NCI-H748 (cell line): Measurements from ENCODE around the gene CGNL1.
A peak's percentile ranks its signal among the peaks of the same experiment; 100 is the strongest.

ENCODE experiments used
- DNase-seq: peaks from one replicate; lab custom pipeline; 2025; ENCODE audit not compliant: unreplicated experiment; lab: John Stamatoyannopoulos, UW

CGNL1 gene

DNA sequence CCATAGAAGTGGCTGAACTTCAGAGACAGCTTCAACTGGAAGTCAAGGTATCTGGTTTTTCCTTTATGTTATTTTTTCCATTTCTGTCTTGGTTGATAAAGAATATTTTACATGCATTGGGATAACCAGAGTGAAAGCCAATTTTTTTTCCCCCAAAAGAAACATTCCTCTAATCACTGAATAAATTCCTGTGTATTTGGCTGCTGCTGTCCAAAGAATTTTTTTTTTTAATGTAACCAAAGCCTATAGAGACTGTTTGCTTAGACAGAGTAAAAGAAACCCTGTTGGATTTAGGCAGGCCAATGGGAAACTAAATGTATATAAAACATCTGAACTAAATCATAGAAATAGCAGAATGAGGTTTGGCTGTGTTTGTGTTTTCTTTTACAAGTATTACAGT, 75.2 kb downstream of the CGNL1 start:
- no peak for DNase-seq

DNA sequence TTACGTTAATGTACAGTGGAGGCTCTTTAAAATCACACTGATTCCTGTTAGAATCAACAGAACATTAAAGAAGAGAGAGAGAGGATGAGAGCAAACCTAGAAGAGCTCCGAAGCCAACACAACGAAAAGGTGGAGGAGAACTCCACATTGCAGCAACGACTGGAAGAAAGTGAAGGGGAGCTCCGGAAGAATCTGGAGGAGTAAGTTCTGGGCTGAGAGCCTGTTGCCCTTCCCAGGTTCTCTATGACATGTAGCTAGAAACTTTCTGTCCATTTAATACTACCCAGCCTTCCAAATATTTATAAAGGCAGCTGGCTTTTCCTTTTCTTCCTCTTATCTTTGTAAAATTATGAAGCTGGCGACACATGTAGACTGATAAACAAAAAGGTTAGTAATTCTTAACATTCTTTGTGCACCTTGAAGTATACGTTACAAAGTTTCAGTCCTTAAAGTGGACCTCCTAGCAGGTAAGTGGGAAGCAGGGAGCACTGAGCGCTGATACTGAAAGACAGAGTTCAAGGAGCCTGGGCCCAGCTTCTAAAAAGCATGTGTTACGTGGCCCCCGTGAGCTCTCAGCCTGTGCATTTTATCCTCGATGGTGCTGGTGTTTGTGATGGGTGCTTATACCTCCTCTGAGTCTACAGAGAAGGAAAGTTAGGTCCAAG, 75.9 kb downstream of the CGNL1 start:
- DNase-seq = no peak

DNA sequence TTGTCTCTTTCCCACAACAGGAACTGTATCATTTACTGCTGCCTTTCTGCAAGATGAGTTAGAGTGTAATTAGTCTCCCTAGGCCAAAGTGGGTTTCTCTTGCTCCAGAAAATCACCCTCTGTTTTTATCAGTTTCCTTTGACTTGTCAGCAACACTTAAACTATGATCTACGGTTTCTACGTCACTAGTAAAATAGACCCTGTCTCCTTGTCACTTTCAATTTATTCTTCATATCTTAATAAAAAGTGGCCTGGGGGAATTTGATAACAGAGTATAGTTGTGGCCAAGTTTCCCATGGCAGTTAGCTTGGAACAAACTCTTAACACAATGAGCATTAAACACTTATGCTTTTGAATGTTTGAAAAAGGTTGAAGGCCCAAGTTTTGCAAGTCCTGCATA, 79.6 kb downstream of the CGNL1 start:
- DNase-seq = no peak

DNA sequence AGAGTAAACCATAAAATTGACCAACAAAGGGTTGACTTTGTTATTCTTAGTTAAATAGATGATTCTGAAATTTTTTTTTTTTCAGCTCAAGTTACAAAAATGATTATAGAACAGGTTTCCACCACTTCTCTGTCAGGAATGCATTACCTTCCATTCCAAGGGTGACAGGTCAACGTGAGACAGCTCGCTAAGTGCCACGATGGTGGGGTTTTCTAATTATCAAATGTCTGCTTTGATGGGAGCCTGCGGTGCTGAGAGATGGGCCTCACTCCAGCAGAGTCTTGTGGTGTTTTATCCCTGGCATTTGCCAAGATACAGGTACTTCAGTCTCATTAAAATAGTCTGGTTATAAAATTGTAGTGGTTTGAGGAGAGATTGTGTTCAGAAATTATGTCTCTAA, 80.3 kb downstream of the CGNL1 start:
- peak; percentile 12 for DNase-seq

DNA sequence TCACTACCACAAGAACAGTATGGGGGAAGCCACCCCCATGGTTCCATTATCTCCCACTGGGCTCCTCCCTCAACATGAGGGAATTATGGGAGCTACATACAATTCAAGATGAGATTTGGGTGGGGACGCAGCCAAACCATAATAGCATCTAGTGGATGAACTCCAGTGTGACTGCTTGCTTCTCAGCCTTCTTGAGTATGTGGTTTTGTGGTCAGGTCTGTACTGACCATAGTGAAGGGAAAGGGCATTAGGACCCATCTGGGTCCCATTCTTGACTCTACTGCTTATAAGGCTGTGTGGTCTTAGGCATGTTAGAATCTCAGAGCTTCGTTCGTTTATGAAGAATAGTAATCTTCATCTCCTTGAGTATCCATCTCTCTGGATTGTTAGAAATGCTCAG, 81.4 kb downstream of the CGNL1 start:
- no peak for DNase-seq

DNA sequence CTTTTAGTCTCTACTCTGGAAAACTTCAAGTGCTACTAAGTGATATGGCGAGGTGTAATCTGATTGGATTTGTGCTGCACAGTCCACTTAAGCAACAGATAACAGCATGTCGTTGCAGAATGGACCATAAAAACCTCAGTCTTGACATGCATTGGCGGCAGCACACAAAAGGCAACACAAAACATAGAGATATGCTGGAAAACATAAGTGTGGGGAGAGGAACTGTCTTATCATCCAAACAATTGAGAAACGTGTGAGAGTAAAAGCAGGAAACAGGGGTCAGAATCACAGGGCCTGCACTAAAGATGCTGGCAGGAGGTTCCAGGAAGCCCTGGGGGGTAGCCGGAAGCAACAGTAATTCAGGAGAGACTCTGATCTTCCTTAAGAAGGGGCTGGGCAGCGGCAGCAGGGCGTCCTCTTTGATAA, 82.1 kb downstream of the CGNL1 start:
- no peak for DNase-seq

DNA sequence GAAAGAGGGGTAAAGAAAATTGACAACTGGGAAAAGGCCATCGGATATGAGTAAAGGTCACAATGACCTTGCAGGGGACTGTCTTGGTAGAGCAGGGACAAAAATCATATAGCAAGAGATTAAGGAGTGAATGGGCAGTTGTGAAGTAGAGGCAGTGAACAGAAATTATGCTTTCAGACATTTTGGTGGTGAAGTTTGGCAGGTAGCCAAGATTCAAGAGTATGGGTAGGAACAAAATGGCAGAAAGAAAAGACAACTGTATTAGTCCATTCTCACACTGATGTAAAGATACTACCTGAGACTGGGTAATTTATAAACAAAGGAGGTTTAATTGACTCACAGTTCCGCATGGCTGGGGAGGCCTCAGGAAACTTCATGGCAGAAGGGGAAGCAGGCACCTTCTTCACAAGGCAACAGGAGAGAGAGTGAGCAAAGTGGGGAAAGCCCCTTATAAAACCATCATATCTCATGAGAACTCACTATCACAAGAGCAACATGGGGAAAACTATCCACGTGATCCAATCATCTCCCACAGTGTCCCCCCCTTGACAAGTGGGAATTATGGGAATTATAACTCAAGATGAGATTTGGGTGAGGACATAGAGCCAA, 84.0 kb downstream of the CGNL1 start:
- DNase-seq = peak; percentile 17

DNA sequence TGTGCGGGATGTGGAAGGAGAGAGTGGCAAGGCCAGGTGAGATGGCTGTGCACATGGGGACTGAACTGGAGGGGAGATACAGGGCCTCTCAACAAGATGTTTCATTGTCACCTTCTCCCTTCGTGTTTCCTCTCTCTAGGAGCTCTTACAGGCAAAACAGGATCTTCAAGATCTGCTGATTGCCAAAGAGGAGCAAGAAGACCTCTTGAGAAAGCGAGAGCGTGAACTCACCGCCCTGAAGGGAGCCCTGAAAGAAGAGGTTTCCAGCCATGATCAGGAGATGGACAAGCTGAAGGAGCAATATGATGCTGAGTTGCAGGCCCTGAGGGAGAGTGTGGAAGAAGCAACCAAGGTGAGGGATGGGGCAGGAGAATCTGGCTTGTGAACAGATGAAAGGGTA, 85.2 kb downstream of the CGNL1 start:
- DNase-seq = no peak

DNA sequence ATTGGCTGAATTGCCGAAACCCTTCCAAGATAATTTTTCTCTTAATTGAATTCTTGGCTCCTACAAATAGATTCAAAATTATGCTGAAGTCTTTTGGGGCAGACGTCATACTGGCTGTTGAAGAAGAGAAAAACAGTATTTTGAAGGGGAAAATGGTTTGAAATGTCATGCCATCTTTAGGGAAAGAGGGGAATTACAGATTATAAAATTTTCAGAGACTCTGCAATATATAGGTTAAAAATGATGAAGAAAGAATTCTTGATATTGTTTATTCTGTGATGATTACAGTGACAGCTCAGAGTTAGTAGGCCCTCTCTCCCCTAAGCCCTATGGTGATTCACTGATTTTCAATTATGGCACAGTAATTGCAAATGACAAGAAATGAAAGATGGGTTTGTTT, 86.1 kb downstream of the CGNL1 start:
- no peak for DNase-seq

DNA sequence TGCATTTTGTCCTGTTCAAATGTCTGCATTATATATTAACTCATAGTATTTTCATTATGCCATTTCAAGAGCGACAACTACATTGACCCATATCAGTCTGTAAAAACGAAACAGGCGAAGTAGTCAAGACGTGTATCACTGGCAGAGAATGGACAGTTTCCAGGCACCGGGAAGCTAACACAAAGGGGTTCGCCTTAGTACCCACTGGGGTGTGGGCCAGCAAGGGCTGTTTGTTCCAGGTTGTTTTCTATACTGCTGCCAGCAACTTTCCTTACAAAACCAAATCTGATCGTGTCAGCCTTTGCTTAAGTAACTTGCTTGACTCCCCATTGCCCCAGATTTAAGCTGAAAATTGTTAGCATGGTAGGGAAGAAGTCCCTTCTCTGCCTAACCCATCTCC, 87.1 kb downstream of the CGNL1 start:
- DNase-seq = no peak

DNA sequence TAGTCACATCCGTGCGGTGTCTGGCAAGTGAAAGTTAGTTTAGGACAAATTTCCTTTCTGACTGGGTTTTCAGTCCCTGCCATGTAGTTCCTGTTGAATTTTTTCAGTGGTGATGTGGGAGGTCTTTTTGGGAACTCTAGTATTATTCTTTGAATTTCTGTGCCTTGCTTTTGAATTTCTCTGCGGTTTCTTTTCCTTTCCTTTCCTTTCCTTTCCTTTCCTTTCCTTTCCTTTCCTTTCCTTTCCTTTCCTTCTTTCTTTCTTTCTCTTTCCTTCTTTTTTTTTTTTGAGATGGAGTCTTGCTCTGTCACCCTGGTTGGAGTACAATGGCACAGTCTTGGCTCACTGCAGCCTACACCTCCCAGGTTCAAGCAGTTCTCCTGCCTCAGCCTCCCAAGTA, 88.2 kb downstream of the CGNL1 start:
- no peak for DNase-seq

DNA sequence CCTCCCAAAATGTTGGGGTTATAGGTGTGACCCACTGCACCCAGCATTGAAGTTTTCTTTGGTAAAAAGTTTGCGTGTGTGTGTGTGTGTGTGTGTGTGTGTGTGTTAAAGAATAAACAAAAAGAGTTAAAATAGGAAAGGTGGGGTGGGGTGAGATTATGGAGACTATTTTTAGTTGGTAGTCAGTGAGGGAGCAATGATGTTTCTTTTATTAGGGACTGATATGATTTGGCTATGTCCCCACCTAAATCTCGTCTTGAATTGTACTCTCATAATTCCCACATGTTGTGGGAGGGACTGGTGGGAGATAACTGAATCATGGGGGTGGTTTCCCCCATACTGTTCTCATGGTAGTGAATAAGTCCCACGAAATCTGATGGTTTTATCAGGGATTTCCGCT, 92.2 kb downstream of the CGNL1 start:
- no peak for DNase-seq

DNA sequence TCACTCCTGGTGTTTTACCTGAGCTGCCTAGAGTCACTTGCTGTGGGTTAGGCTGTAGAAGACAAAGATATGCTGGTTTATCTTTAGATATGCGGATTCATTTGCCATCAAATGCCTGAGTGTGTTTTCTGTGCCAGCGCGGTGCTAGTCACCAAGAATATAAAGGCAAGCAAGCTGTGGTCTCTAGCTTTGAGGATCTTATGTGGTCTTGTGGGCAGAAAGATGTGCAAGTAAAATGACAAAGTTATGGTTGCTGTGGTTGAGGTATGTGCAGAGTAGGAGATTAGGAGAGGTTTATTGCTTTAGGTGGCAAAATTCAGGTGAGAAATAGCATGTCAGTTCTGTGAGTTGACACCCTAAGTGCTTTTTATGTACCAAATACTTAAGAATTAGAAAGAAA, 94.2 kb downstream of the CGNL1 start:
- no peak for DNase-seq

DNA sequence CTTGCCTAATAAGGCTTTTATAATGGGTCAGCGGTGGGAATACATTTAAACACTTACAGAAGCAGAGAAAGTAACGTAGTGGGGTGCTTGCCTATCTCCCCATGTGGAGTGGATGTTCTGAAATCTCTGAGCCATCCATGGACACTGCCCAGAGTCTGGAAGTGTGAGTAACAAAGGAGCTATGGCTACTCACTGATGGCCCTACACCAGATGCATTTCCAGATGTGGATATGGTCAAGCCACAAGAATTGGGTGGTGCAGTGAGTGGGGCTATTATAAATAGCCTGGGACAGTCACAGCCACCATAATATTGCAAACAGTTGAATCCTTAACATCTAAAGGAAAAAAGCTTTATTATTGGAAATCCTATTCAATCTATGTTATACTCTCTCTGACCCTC, 96.6 kb downstream of the CGNL1 start:
- no peak for DNase-seq

DNA sequence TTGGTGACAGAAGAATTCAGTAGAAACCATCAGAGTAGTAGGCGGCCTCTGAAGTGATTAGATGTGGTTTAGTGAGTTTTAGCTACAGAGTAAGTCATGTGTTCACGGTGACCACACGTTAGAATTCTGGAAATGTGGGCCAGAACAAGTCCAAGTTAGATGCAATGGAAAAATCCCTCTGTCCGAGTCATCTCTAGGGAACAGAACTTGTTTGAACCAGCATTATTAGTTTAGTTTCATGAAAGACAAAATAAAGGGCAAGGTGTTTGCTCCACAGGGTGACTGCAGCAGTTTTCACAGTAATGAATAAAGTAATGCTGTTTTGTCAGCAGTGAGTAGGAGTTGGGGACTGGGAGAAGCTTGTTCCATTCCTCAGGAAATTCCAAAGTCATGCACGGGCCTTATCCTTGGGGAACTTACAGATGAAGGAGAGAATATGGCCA, 100.2 kb downstream of the CGNL1 start:
- no peak for DNase-seq

DNA sequence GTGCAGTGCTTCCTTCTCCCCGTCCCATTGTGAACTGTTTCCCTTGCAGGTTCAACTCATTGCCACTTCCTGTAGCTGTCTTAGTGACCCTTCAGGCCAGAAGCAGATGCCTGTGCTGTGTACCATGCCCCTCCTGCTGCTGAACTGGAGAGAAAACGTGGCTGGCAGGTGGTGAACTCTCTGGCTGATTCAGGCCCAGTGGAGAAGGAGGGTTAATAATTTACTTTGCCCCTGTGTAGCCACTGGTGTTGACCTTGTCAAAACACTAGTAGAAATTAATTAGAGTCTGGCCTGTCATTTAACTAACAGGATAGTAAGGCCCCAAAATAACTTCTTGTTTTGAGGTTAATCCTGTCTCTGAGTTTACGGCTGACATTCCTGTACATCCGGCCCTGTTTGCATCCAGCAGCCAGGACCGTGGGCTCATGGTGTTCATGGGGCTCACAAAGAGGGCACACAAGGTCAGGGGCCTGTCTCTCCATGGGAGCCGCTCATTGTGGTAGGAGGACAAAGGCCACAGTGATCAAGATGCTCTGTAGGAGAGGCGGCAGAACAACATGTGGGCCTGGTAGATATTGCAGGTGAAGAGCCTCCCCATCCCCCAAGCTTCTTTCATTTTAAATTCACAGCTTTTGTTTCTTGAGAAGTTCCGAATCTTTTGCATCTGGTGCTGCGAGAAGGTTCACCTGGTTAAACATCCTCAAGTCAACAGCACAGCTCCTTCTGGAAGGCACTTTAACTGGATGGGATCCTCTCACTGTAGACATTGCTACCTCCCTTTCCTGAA, 101.6 kb downstream of the CGNL1 start:
- DNase-seq = no peak

DNA sequence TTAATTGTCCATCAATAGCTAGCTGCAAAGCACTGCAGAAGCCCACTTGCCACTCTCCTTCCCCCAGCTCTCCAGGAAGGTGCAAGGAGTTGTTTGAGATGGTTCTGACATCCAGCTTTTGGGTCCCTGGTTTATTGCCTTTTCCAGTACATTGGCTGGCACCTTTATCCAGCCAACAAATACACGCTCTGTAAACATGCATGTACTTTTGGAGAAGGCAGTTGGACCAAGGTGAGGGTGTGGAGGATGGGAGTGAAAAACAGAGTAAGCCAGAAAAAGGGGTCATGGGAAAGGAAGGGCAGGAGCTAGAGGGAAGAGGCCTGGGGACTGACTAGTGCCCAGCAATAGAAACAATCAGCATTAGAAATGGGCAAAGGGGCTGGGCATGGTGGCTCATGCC, 102.7 kb downstream of the CGNL1 start:
- no peak for DNase-seq

DNA sequence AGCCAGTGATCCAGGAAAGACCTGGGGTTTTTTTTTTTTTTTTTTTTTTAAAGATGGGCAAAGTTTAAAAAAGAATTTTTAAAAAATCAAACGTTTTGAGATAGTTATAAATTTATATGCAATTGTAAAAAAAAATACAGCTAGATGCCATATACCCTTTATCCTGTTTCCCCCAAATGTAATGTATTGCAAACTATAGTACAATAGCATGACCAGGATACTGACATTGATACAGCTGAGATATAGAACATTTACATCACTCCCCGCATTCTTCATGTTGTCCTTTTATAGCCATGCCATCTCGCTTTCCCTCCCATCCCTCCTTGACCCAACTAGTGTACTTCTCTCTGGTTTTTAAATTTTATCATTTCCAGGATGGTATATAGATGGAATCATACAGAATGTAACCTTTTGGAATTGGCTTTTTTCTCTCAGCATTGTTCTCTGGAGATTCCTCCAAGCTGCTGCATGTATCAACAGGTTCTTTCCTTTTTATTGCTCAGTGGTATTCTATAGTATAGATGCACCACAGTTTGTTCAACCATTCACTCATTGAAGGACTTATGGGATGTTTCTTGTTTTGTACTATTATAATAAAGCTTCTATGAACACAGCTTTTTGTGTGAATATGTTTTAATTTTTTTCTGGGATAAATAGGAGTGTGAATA, 104.9 kb downstream of the CGNL1 start:
- DNase-seq = no peak

DNA sequence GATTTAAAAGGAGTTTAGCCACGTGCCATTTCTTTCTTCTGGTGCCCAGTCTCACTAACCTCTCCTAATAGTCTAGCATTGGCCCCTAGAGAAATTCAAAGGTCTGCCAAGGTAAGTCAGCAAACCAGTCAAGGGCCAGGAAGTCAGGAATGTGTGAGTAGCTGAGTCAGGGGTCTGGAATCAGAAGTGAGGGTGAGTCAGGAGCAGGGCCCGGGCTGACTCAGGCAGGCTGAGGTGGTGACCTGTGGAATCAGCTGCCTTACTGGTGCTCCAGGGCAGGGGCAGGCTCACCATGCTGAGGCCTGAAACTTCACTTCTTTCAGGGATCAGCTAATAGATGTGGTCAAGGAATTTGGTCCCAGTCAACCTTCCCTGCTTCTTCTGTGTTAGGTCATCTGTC, 109.6 kb downstream of the CGNL1 start:
- no peak for DNase-seq

DNA sequence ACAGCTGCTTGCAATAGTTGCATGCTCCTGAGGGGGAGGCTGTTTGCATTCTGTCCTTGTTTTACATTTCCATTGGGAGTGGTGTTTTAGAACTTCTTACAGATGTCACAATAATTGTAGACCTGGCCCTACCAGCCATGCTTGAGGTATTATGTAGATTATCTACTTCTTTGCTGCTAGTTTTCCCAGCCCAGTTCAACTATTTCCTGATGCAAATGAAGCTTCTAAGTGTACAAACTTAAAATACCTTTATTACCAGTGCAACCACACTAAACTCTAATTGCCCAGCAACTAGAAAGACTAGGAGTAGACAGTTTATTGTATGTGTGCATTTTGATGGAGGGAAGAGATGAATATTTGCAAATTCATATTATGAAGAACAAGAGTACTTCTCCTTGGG, 110.5 kb downstream of the CGNL1 start:
- DNase-seq = no peak

DNA sequence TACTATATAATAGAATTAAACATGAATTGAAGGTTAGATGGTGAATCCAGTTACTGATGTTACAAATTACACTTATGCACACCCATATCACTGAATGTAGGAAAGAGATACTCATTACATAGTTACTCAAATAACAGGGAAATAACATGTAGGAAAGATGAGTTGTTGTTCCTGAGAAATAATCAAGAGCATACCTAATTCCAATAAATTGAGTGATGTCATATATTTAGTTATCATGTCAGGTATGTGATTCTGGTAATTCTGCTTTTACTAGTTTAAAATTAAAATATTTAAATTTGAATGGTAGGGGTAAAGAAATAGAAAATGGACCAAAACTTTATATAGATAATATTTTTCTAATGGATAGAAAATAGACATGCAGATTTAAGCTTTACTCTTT, 112.8 kb downstream of the CGNL1 start:
- no peak for DNase-seq

DNA sequence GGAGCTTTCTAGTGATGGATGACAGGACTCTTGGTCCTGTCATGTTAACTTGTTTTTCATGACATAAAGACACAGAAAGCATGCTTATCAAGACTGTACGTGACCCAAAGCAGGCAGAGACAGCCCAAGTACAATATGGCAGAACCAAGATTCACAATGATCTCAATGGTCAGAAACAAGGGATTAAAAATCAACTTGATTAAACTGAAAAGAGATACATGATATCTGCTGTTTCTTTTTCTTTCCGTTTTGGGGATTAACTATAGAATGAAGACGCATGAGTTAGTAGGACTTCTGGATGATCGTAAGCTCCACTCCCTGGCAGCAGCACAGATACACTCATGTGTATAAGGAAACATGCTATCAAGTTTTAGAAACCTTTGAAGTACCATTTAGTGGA, 117.0 kb downstream of the CGNL1 start:
- DNase-seq = no peak
